ENCODE results near the gene MACROD2. TPM values are rescaled to one million over a fixed set of nuclear protein-coding genes. Genes with fewer than 3 reads are reported as not detected.

MACROD2 gene
- total and polyA plus RNA-seq, 9 donors: 3.7 to 25.5 (median 7.8) TPM

DNA sequence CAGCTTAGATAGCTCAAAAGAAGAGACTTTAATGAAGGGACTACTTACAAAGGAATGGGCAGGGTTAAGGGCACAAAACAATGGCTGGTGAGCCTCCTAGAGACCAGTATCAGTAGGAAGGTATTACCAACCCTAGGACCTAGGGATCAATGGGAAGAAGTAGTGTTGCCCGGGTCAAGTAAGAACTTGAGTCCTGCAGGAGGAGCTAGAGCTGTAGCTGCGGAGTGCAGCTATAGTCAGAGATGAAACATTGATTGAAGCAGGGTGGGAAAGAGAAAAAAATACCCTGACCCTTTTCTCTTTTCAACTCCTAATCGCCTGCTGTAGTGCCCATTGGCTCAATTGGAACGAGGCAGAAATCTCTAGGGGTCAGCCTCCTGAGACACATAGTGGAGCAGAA is 198.1 kb downstream of the MACROD2 start:
- WGBS, 3 donors: 94% methylated on average over 4 of the region's 4 CpGs
- Histone ChIP-seq H3K36me3 (no peaks in the 10 kb centered on the region), H3K27ac (no peak overlapping the region), H3K4me1 (ENCODE audit: insufficient read depth) (no peaks in the 10 kb centered on the region), H3K27me3 (no peaks in the 10 kb centered on the region), H3K9me3 (no peaks in the 10 kb centered on the region), H3K4me3 (no peak overlapping the region)
- intact Hi-C loops (cut with DNase I): no loop called here
- no peak for DNase-seq
- no peak for TF ChIP-seq POLR2A (IDR thresholded peaks at IDR 0.05)
- TF ChIP-seq EP300 (IDR thresholded peaks at IDR 0.05): no peak
- TF ChIP-seq, protein P1, sequence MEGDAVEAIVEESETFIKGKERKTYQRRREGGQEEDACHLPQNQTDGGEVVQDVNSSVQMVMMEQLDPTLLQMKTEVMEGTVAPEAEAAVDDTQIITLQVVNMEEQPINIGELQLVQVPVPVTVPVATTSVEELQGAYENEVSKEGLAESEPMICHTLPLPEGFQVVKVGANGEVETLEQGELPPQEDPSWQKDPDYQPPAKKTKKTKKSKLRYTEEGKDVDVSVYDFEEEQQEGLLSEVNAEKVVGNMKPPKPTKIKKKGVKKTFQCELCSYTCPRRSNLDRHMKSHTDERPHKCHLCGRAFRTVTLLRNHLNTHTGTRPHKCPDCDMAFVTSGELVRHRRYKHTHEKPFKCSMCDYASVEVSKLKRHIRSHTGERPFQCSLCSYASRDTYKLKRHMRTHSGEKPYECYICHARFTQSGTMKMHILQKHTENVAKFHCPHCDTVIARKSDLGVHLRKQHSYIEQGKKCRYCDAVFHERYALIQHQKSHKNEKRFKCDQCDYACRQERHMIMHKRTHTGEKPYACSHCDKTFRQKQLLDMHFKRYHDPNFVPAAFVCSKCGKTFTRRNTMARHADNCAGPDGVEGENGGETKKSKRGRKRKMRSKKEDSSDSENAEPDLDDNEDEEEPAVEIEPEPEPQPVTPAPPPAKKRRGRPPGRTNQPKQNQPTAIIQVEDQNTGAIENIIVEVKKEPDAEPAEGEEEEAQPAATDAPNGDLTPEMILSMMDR (IDR thresholded peaks at IDR 0.05): no peak

- 92 to 98% (median 96%) methylated on average over 2 of the region's 2 CpGs for WGBS, 3 donors
- H3K27me3 ChIP-seq: no peaks in the 10 kb centered on the region
- H3K27ac ChIP-seq: no peak overlapping the region
- no peak for DNase-seq
- H3K9me3 ChIP-seq: no peaks in the 10 kb centered on the region
- intact Hi-C loops (cut with DNase I): no loop called here
- H3K36me3 ChIP-seq: no peaks in the 10 kb centered on the region
- TF ChIP-seq POLR2A (IDR thresholded peaks at IDR 0.05) (no peak), EP300 (IDR thresholded peaks at IDR 0.05) (no peak)
- TF ChIP-seq, protein P1 (IDR thresholded peaks at IDR 0.05): no peak
- no peak overlapping the region for H3K4me3 ChIP-seq
- H3K4me1 ChIP-seq (ENCODE audit: insufficient read depth): no peaks in the 10 kb centered on the region
Measured at GRCh38 chr20:14193885-14194284, 198.6 kb downstream of the MACROD2 start.

DNA sequence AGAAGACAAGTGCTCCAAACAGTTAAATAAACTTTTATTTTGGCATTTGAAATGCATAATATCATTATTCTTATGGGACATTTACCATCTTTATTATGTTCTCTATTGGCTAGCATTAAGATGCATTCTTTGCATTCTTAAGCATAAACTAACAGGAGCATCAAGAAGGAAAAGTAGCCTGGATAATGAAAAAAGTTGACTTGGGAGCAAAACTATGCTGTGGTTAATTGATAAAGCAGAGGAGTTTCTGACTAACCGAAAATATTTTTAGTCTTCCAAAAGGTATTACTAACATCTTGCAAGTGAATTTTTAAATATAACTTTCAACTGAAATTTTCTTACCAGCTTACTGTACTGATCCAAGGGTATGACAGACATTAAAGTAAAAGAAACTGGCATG is 201.8 kb downstream of the MACROD2 start:
- DNase-seq: no peak
- no peak for TF ChIP-seq EP300 (IDR thresholded peaks at IDR 0.05)
- TF ChIP-seq, protein P1 (IDR thresholded peaks at IDR 0.05): no peak
- no peaks in the 10 kb centered on the region for H3K27me3 ChIP-seq
- 8 to 17% (median 16%) methylated on average over 1 of the region's 1 CpG for WGBS, 3 donors
- H3K9me3 ChIP-seq: no peaks in the 10 kb centered on the region
- H3K36me3 ChIP-seq: no peaks in the 10 kb centered on the region
- no peak overlapping the region for H3K27ac ChIP-seq
- no peak overlapping the region for H3K4me3 ChIP-seq
- H3K4me1 ChIP-seq (ENCODE audit: insufficient read depth): no peaks in the 10 kb centered on the region
- intact Hi-C loops (cut with DNase I): no loop called here

DNA sequence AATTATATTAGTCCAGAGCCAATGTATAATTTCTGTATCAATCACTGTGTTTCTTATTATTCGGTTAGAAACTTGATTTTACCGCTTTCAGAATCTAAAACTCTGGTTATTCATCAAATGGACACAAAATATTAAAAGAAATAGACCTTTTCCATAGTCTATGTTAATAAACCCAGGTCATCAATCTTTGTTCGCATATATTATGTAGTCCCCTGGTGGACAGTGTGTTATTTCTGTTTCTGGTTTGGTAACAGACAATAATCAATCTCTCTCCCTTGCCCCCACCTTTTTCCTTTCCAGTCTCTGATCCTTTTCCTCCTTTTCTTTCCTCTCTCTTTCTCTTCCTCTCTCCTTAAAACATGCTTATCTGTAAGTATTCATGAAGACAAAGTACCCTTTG is 203.1 kb downstream of the MACROD2 start:
- Histone ChIP-seq H3K27ac (no peak overlapping the region), H3K27me3 (no peaks in the 10 kb centered on the region), H3K4me1 (ENCODE audit: insufficient read depth) (no peaks in the 10 kb centered on the region), H3K4me3 (no peak overlapping the region), H3K9me3 (no peaks in the 10 kb centered on the region), H3K36me3 (no peaks in the 10 kb centered on the region)
- no peak for DNase-seq
- 81 to 96% (median 94%) methylated on average over 3 of the region's 3 CpGs for WGBS, 3 donors
- TF ChIP-seq POLR2A (IDR thresholded peaks at IDR 0.05) (no peak), EP300 (IDR thresholded peaks at IDR 0.05) (no peak)
- TF ChIP-seq, protein P1 (IDR thresholded peaks at IDR 0.05): no peak
- intact Hi-C loops (cut with DNase I): no loop called here

GRCh38 chr20:14199111-14199510 is 203.8 kb downstream of the MACROD2 start:
- H3K4me3 ChIP-seq: no peak overlapping the region
- H3K27me3 ChIP-seq: no peaks in the 10 kb centered on the region
- intact Hi-C loops (cut with DNase I): no loop called here
- 77 to 83% (median 82%) methylated on average over 2 of the region's 2 CpGs for WGBS, 3 donors
- no peaks in the 10 kb centered on the region for H3K9me3 ChIP-seq
- no peak for DNase-seq
- TF ChIP-seq, protein P1 (IDR thresholded peaks at IDR 0.05): no peak
- TF ChIP-seq POLR2A (IDR thresholded peaks at IDR 0.05): no peak
- TF ChIP-seq EP300 (IDR thresholded peaks at IDR 0.05): no peak
- no peaks in the 10 kb centered on the region for H3K36me3 ChIP-seq
- no peaks in the 10 kb centered on the region for H3K4me1 ChIP-seq (ENCODE audit: insufficient read depth)
- no peak overlapping the region for H3K27ac ChIP-seq

All from ovary (tissue), 9 donors.